Measurements from ENCODE around the gene MAN1A1.

DNA sequence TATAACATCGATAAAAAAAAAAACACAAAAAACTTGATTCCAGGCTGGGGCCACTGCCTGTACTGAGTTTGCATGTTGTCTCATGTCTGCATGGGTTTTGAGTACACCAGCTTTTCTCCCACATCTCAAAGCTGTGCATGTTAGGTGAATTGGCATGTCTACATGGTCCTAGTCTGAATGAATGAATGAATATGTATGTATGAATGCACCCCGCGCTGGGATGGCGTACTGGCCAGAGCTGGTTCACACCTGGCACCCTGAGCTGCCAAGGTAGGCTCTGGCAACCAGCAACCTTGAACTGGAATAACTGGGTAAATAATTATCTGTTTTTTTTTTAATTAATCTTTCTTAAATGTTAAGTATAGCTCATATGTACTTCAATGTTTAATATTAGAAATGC, 131.0 kb downstream of the MAN1A1 start:
- TF ChIP-seq BHLHE40 (IDR thresholded peaks at IDR 0.05; ENCODE audit: borderline replicate concordance) (no peak), SUZ12 (IDR thresholded peaks at IDR 0.05) (no peak)
